CD4-positive, alpha-beta T cell (primary cell): ENCODE results near the gene PDE5A. TPM values are rescaled to one million over a fixed set of nuclear protein-coding genes. Genes with fewer than 3 reads are reported as not detected.

Experiments
- ATAC-seq: fragments of 200-7000 bp; cut with Tn5 transposase; one replicate; pipeline ENCODE4 v1.10.0; 2022; ENCODE audit warnings: mild to moderate bottlenecking; ENCODE audit not compliant: poor library complexity
- CTCF ChIA-PET: fragments of 350-600 bp; sonication (Branson Sonifier 250); formaldehyde crosslinking; loops from one replicate; lab custom pipeline; 2021; ENCODE audit warnings: antibody characterized with exemption, inconsistent platforms; lab: Charles Lee
- POLR2A ChIA-PET: fragments of 350-600 bp; sonication (Branson Sonifier 250); formaldehyde crosslinking; loops from one replicate; lab custom pipeline; 2021; ENCODE audit warnings: antibody characterized with exemption, inconsistent platforms; lab: Charles Lee
- DNase-seq, 14 experiments: peaks; one replicate each; pipeline ENCODE4 v3.0.0-alpha.2; 2013 to 2020; ENCODE audit warnings: mixed read lengths in 2 of 14
- H3K27ac ChIP-seq, 2 donors: one replicate each; pipeline versions ENCODE4 v1.5.1 to v1.7.0; 2013; ENCODE audit warnings: low read length in 2 of 2, low read depth in 1 of 2, mild to moderate bottlenecking in 1 of 2
- H3K27me3 ChIP-seq, 2 experiments: 1 replicate in 1 of 2; 2 replicates in 1 of 2; pipeline versions ENCODE4 v1.6.1 to v1.7.0; 2013; ENCODE audit warnings: low read length in 2 of 2, control low read depth in 1 of 2, mild to moderate bottlenecking in 1 of 2, moderate library complexity in 1 of 2; ENCODE audit not compliant: insufficient read depth in 2 of 2, control insufficient read depth in 1 of 2
- H3K36me3 ChIP-seq: one replicate; pipeline ENCODE4 v1.6.1; 2013; ENCODE audit warnings: low read length, control low read depth; ENCODE audit not compliant: insufficient read depth
- H3K4me1 ChIP-seq: one replicate; pipeline ENCODE4 v1.6.1; 2013; ENCODE audit warnings: low read length, control low read depth; ENCODE audit not compliant: insufficient read depth
- H3K4me3 ChIP-seq: one replicate; pipeline ENCODE4 v1.5.1; 2013; ENCODE audit warnings: mild to moderate bottlenecking, low read length, moderate library complexity
- H3K9me3 ChIP-seq, 2 experiments: 1 replicate in 1 of 2; 2 replicates in 1 of 2; pipeline versions ENCODE4 v1.6.1 to v1.7.0; 2013; ENCODE audit warnings: low read length in 2 of 2, mild to moderate bottlenecking in 2 of 2, control low read depth in 1 of 2, moderate library complexity in 1 of 2; ENCODE audit not compliant: control insufficient read depth in 1 of 2, insufficient read depth in 1 of 2
- H3K27ac Mint-ChIP-seq: one replicate; pipeline ENCODE4 v1.8.0; 2020; ENCODE audit warnings: mixed read lengths
- H3K27me3 Mint-ChIP-seq: one replicate; pipeline ENCODE4 v1.8.0; 2021; ENCODE audit warnings: mixed read lengths
- H3K36me3 Mint-ChIP-seq: one replicate; pipeline ENCODE4 v1.8.0; 2021; ENCODE audit warnings: low read depth, mixed read lengths
- H3K4me1 Mint-ChIP-seq: one replicate; pipeline ENCODE4 v1.8.0; 2021; ENCODE audit warnings: low read depth, mixed read lengths
- H3K4me3 Mint-ChIP-seq: one replicate; pipeline ENCODE4 v1.8.0; 2020; ENCODE audit warnings: mild to moderate bottlenecking, mixed read lengths
- H3K9me3 Mint-ChIP-seq: one replicate; pipeline ENCODE4 v1.8.0; 2020; ENCODE audit warnings: mixed read lengths
- CTCF ChIP-seq: fragments of 200-600 bp; IDR thresholded peaks from one replicate; pipeline ENCODE4 v1.8.0; 2022; ENCODE audit warnings: antibody characterized with exemption, mild to moderate bottlenecking
- intact Hi-C, 2 experiments: fragments of 100-400 bp; cut with DNase I in 1 of 2; cut with micrococcal nuclease in 1 of 2; formaldehyde crosslinking; loops; one replicate each; pipeline versions ENCODE4 v1.15.1 to v1.9.0; 2023 to 2025; cut with DNase I, micrococcal nuclease
- total RNA-seq, 174 experiments: library from RNA in 2 of 174; stranded (reverse) in 2 of 174; gene quantifications; one replicate each; pipeline ENCODE4 v1.2.3 and lab custom pipeline; 2021 to 2026

PDE5A gene
- total RNA-seq, 2 experiments from 2014 or later: 0.11 to 0.56 TPM

- H3K27ac Mint-ChIP-seq: no peak overlapping the region
- H3K27me3 Mint-ChIP-seq: peaks cover 24% of the 10 kb centered on the region
- intact Hi-C loops: no loop called here
- no peaks in the 10 kb centered on the region for H3K4me1 ChIP-seq
- H3K4me1 Mint-ChIP-seq: no peaks in the 10 kb centered on the region
- H3K9me3 Mint-ChIP-seq: no peaks in the 10 kb centered on the region
- CTCF ChIA-PET: no interaction called here
- POLR2A ChIA-PET: no interaction called here
- no peaks in the 10 kb centered on the region for H3K9me3 ChIP-seq
- DNase-seq (no peak), ATAC-seq (no peak)
- no peak overlapping the region for H3K4me3 Mint-ChIP-seq
- peaks cover 2 to 9% of the 10 kb centered on the region in 2 experiments for H3K27me3 ChIP-seq
- H3K4me3 ChIP-seq: no peak overlapping the region
- TF ChIP-seq CTCF: no peak
- H3K36me3 ChIP-seq: no peaks in the 10 kb centered on the region
- no peaks in the 10 kb centered on the region for H3K36me3 Mint-ChIP-seq
- H3K27ac ChIP-seq: no peak overlapping the region
These were observed 17.9 kb upstream of the PDE5A start for GRCh38 chr4:119646347-119647071.

GRCh38 chr4:119643306-119644042, 14.9 kb upstream of the PDE5A start:
- Mint-ChIP-seq H3K9me3 (no peaks in the 10 kb centered on the region), H3K27ac (no peak overlapping the region), H3K36me3 (no peaks in the 10 kb centered on the region), H3K4me1 (no peaks in the 10 kb centered on the region), H3K4me3 (no peak overlapping the region), H3K27me3 (peaks cover 22% of the 10 kb centered on the region)
- no peaks in the 10 kb centered on the region for H3K4me1 ChIP-seq
- ATAC-seq (no peak), DNase-seq (no peak)
- peaks cover 0 to 9% of the 10 kb centered on the region in 2 experiments for H3K27me3 ChIP-seq
- H3K27ac ChIP-seq: no peak overlapping the region
- ChIA-PET CTCF (no interaction called here), POLR2A (no interaction called here)
- TF ChIP-seq CTCF: no peak
- intact Hi-C loops: no loop called here
- no peaks in the 10 kb centered on the region for H3K36me3 ChIP-seq
- no peaks in the 10 kb centered on the region for H3K9me3 ChIP-seq
- no peak overlapping the region for H3K4me3 ChIP-seq

- no peak for TF ChIP-seq CTCF
- H3K4me1 Mint-ChIP-seq: no peaks in the 10 kb centered on the region
- intact Hi-C loops: no loop called here
- Histone ChIP-seq H3K9me3 (no peaks in the 10 kb centered on the region), H3K36me3 (no peaks in the 10 kb centered on the region), H3K27ac (no peak overlapping the region), H3K27me3 (peaks cover 0 to 2% of the 10 kb centered on the region in 2 experiments), H3K4me3 (no peak overlapping the region), H3K4me1 (no peaks in the 10 kb centered on the region)
- ChIA-PET CTCF (interaction anchor here (1.2 kb wide), 1 partner anchor 13 kb away, joined by 4 read pairs; the partner anchor contains the start of gene PDE5A), POLR2A (no interaction called here)
- DNase-seq (no peak), ATAC-seq (no peak)
- no peak overlapping the region for H3K27ac Mint-ChIP-seq
- H3K27me3 Mint-ChIP-seq: peaks cover 18% of the 10 kb centered on the region
- no peaks in the 10 kb centered on the region for H3K36me3 Mint-ChIP-seq
- no peak overlapping the region for H3K4me3 Mint-ChIP-seq
- no peaks in the 10 kb centered on the region for H3K9me3 Mint-ChIP-seq
These were observed 13.2 kb upstream of the PDE5A start for GRCh38 chr4:119641765-119642164.
